K562 (cell line): Measurements from ENCODE around the gene IGF2BP1. TPM values are rescaled to one million over a fixed set of nuclear protein-coding genes. Genes with fewer than 3 reads are reported as not detected.

ENCODE experiments used
- HIVEP1 ChIP-seq: fragments of 250-450 bp; sonication (Bioruptor Pico); IDR thresholded peaks from 2 replicates; pipeline ENCODE4 v1.4.0; 2020; ENCODE audit warnings: mild to moderate bottlenecking
- HLTF ChIP-seq: fragments of 450-650 bp; IDR thresholded peaks from 2 replicates; pipeline ENCODE4 v1.6.1; 2016
- MTA2 ChIP-seq: fragments of 450-650 bp; IDR thresholded peaks from 2 replicates; pipeline ENCODE4 v1.6.1; 2016; ENCODE audit warnings: low read depth
- NRF1 ChIP-seq, 2 experiments: fragments of 450-650 bp; IDR thresholded peaks in 1 of 2; conservative IDR thresholded peaks in 1 of 2; 2 replicates each; pipeline ENCODE4 v1.6.1; 2014; ENCODE audit warnings: mild to moderate bottlenecking in 2 of 2
- PTBP1 ChIP-seq: fragments of 200-400 bp; formaldehyde crosslinking; IDR thresholded peaks from 2 replicates; pipeline ENCODE4 v1.6.1; 2017; ENCODE audit warnings: low read depth, low read length
- RBFOX2 ChIP-seq: fragments of 200-400 bp; formaldehyde crosslinking; IDR thresholded peaks from 2 replicates; pipeline ENCODE4 v1.6.1; 2017; ENCODE audit warnings: low read depth, mild to moderate bottlenecking, low read length, moderate library complexity
- RBM39 ChIP-seq: fragments of 200-400 bp; formaldehyde crosslinking; optimal IDR thresholded peaks from 2 replicates; pipeline ENCODE3; 2018; ENCODE audit warnings: low read depth, low read length
- ZBED1 ChIP-seq: IDR thresholded peaks from 2 replicates; pipeline ENCODE4 v1.6.1; 2014
- ZFP30 ChIP-seq: fragments of 250-450 bp; sonication (Bioruptor Pico); IDR thresholded peaks from 2 replicates; pipeline ENCODE4 v1.8.0; 2022; ENCODE audit warnings: moderate library complexity, mild to moderate bottlenecking, inconsistent platforms, borderline replicate concordance
- ZNF133 ChIP-seq: fragments of 250-450 bp; sonication (Bioruptor Pico); IDR thresholded peaks from 2 replicates; pipeline ENCODE4 v1.4.0; 2020; ENCODE audit warnings: mild to moderate bottlenecking
- ZNF174 ChIP-seq: fragments of 250-450 bp; sonication (Bioruptor Pico); IDR thresholded peaks from 2 replicates; pipeline ENCODE4 v1.4.0; 2020; ENCODE audit warnings: mild to moderate bottlenecking
- ZNF57 ChIP-seq: fragments of 450-650 bp; formaldehyde crosslinking; IDR thresholded peaks from 2 replicates; pipeline ENCODE4 v1.4.0; 2020; ENCODE audit warnings: mild to moderate bottlenecking, moderate library complexity
- ZNF696 ChIP-seq: fragments of 250-450 bp; sonication (Bioruptor Pico); conservative IDR thresholded peaks from 2 replicates; pipeline ENCODE4 v1.4.0; 2020; ENCODE audit warnings: mild to moderate bottlenecking, moderate library complexity
- polyA plus RNA-seq, 8 experiments: library from polyadenylated mRNA; depleted of rRNA in 4 of 8; stranded (reverse) in 5 of 8; unstranded in 3 of 8; fragments of >200 nt; fragmentation: Nextera tagmentation in 2 of 8; fragmentation: Illumina TruSeq in 1 of 8; extraction: Ambion mirVana in 2 of 8; extraction: Trizol in 1 of 8; gene quantifications; 2 replicates each; pipeline versions ENCODE4 v1.2.1 to v1.2.3, GENCODE V29; 2011 to 2014; ENCODE audit warnings: inconsistent platforms in 1 of 8, missing spikeins in 1 of 8
- total RNA-seq, 7 experiments: library from RNA; depleted of rRNA in 6 of 7; stranded (reverse); fragments of >200 nt in 6 of 7; fragmentation: Illumina TruSeq in 2 of 7; extraction: Trizol in 2 of 7; gene quantifications; 2 replicates each; pipeline versions ENCODE4 v1.2.1 to v1.2.3, GENCODE V29; 2011 to 2021; ENCODE audit warnings: low replicate concordance in 1 of 7
- TF ChIP-seq, protein P1 (sequence below), 2 experiments: fragments of 450-650 bp in 1 of 2; IDR thresholded peaks; 2 replicates each; pipeline ENCODE4 v1.6.1; 2011 to 2017; ENCODE audit warnings: low read depth in 2 of 2, antibody characterized with exemption in 1 of 2, borderline replicate concordance in 1 of 2, low read length in 1 of 2, mild to moderate bottlenecking in 1 of 2, mixed read lengths in 1 of 2; ENCODE audit not compliant: control insufficient read depth in 1 of 2
- TF ChIP-seq, protein P2 (sequence below), 2 experiments: fragments of 150-350 bp in 1 of 2; IDR thresholded peaks; 2 replicates each; pipeline ENCODE4 v1.6.1; 2012 to 2016; ENCODE audit warnings: low read depth in 2 of 2, low read length in 2 of 2, mild to moderate bottlenecking in 1 of 2, moderate library complexity in 1 of 2
- TF ChIP-seq, protein P3 (sequence below): fragments of 250-450 bp; sonication (Bioruptor Pico); IDR thresholded peaks from 2 replicates; pipeline ENCODE4 v1.4.0; 2020; ENCODE audit warnings: mild to moderate bottlenecking, moderate library complexity, borderline replicate concordance
- TF ChIP-seq, protein P4 (sequence below): fragments of 450-650 bp; IDR thresholded peaks from 2 replicates; pipeline ENCODE4 v1.6.1; 2018; ENCODE audit warnings: mild to moderate bottlenecking, low read depth; ENCODE audit not compliant: partially characterized antibody

Gene IGF2BP1
- total and polyA plus RNA-seq, 9 of the 15 experiments (the other 6 are each of a cell fraction or from before 2014, with no cell fraction given) = 13.0 to 318 (median 53.6) TPM

DNA sequence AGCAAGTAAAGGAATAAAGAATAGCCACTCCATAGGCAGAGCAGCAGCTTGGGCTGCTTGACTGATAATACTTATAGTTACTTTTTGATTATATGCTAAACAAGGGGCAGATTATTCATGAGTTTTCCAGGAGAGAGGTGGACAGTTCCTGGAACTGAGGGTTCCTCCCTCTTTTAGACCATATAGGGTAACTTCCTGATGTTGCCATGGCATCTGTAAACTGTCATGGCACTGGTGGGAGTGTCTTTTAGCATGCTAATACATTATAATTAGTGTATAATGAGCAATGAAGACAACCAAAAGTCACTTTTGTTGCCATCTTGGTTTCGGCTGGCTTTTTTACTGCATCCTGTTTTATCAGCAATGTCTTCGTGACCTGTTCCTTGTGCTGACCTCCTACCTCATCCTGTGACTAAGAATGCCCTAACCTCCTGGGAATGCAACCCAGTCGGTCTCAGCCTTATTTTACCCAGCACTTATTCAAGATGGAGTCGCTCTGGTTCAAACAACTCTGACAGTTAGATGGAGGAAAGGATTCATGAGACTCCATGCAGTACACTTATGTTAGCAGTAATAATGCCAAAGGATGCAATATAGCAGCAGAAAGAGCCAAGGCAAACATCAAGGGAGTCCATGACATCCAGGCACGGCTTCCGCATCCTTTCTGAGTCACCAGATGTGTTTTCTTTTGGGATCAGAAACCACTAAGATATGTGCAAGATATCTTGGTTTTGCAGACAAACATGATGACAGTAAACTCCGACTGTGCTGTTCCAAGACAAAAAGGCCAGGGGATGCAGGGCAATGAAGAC, 79.6 kb downstream of the IGF2BP1 start (continued):
- 0 out of 2 replicates have a peak, but pooled peaks have one; percentile 58 for TF ChIP-seq ZNF57 (CRISPR knock-in tag)
- no peak for TF ChIP-seq PTBP1
- TF ChIP-seq HLTF = no peak
- no peak for TF ChIP-seq ZFP30 (CRISPR knock-in tag)
- TF ChIP-seq, protein P1, sequence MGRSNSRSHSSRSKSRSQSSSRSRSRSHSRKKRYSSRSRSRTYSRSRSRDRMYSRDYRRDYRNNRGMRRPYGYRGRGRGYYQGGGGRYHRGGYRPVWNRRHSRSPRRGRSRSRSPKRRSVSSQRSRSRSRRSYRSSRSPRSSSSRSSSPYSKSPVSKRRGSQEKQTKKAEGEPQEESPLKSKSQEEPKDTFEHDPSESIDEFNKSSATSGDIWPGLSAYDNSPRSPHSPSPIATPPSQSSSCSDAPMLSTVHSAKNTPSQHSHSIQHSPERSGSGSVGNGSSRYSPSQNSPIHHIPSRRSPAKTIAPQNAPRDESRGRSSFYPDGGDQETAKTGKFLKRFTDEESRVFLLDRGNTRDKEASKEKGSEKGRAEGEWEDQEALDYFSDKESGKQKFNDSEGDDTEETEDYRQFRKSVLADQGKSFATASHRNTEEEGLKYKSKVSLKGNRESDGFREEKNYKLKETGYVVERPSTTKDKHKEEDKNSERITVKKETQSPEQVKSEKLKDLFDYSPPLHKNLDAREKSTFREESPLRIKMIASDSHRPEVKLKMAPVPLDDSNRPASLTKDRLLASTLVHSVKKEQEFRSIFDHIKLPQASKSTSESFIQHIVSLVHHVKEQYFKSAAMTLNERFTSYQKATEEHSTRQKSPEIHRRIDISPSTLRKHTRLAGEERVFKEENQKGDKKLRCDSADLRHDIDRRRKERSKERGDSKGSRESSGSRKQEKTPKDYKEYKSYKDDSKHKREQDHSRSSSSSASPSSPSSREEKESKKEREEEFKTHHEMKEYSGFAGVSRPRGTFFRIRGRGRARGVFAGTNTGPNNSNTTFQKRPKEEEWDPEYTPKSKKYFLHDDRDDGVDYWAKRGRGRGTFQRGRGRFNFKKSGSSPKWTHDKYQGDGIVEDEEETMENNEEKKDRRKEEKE (IDR thresholded peaks at IDR 0.05; ENCODE audit: borderline replicate concordance in 1 of 2, control insufficient read depth in 1 of 2, low read depth in 2 of 2, low read length in 1 of 2) = no peak
- TF ChIP-seq, protein P2, sequence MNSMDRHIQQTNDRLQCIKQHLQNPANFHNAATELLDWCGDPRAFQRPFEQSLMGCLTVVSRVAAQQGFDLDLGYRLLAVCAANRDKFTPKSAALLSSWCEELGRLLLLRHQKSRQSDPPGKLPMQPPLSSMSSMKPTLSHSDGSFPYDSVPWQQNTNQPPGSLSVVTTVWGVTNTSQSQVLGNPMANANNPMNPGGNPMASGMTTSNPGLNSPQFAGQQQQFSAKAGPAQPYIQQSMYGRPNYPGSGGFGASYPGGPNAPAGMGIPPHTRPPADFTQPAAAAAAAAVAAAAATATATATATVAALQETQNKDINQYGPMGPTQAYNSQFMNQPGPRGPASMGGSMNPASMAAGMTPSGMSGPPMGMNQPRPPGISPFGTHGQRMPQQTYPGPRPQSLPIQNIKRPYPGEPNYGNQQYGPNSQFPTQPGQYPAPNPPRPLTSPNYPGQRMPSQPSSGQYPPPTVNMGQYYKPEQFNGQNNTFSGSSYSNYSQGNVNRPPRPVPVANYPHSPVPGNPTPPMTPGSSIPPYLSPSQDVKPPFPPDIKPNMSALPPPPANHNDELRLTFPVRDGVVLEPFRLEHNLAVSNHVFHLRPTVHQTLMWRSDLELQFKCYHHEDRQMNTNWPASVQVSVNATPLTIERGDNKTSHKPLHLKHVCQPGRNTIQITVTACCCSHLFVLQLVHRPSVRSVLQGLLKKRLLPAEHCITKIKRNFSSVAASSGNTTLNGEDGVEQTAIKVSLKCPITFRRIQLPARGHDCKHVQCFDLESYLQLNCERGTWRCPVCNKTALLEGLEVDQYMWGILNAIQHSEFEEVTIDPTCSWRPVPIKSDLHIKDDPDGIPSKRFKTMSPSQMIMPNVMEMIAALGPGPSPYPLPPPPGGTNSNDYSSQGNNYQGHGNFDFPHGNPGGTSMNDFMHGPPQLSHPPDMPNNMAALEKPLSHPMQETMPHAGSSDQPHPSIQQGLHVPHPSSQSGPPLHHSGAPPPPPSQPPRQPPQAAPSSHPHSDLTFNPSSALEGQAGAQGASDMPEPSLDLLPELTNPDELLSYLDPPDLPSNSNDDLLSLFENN (IDR thresholded peaks at IDR 0.05; ENCODE audit: low read depth in 2 of 2, low read length in 2 of 2) = no peak
- no peak for TF ChIP-seq ZNF696 (CRISPR knock-in tag)
- no peak for TF ChIP-seq RBFOX2
- TF ChIP-seq ZNF174 (CRISPR knock-in tag) = no peak
- TF ChIP-seq MTA2 = no peak
- peak in 1 of 2 experiments; percentile 22; a peak in 1 of 4 replicates for TF ChIP-seq NRF1 (conservative IDR thresholded peaks at IDR 0.05 in 1 of 2, IDR thresholded peaks at IDR 0.05 in 1 of 2)
- no peak for TF ChIP-seq ZBED1
- TF ChIP-seq, protein P3, sequence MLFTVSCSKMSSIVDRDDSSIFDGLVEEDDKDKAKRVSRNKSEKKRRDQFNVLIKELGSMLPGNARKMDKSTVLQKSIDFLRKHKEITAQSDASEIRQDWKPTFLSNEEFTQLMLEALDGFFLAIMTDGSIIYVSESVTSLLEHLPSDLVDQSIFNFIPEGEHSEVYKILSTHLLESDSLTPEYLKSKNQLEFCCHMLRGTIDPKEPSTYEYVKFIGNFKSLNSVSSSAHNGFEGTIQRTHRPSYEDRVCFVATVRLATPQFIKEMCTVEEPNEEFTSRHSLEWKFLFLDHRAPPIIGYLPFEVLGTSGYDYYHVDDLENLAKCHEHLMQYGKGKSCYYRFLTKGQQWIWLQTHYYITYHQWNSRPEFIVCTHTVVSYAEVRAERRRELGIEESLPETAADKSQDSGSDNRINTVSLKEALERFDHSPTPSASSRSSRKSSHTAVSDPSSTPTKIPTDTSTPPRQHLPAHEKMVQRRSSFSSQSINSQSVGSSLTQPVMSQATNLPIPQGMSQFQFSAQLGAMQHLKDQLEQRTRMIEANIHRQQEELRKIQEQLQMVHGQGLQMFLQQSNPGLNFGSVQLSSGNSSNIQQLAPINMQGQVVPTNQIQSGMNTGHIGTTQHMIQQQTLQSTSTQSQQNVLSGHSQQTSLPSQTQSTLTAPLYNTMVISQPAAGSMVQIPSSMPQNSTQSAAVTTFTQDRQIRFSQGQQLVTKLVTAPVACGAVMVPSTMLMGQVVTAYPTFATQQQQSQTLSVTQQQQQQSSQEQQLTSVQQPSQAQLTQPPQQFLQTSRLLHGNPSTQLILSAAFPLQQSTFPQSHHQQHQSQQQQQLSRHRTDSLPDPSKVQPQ = no peak
- no peak for TF ChIP-seq ZNF133 (CRISPR knock-in tag)
- no peak for TF ChIP-seq RBM39
- TF ChIP-seq HIVEP1 (CRISPR knock-in tag) = peak; percentile 78
- TF ChIP-seq, protein P4, sequence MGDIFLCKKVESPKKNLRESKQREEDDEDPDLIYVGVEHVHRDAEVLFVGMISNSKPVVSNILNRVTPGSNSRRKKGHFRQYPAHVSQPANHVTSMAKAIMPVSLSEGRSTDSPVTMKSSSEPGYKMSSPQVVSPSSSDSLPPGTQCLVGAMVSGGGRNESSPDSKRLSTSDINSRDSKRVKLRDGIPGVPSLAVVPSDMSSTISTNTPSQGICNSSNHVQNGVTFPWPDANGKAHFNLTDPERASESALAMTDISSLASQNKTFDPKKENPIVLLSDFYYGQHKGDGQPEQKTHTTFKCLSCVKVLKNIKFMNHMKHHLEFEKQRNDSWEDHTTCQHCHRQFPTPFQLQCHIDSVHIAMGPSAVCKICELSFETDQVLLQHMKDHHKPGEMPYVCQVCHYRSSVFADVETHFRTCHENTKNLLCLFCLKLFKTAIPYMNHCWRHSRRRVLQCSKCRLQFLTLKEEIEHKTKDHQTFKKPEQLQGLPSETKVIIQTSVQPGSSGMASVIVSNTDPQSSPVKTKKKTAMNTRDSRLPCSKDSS = no peak
